ENCODE results near the gene GNAZ.

The GNAZ gene

GRCh38 chr22:23106906-23107367 is 36.6 kb downstream of the GNAZ start:
- no peak for DNase-seq (ENCODE audit: low spot score)

- no peak for DNase-seq (ENCODE audit: low spot score)
Observed at GRCh38 chr22:23107487-23108248, 37.3 kb downstream of the GNAZ start.

GRCh38 chr22:23108249-23109078 is 38.1 kb downstream of the GNAZ start:
- no peak for DNase-seq (ENCODE audit: low spot score)

GRCh38 chr22:23109079-23109347 is 38.7 kb downstream of the GNAZ start:
- DNase-seq (ENCODE audit: low spot score): no peak

- no peak for DNase-seq (ENCODE audit: low spot score)
Observed at GRCh38 chr22:23109441-23109978, 39.2 kb downstream of the GNAZ start.

- DNase-seq (ENCODE audit: low spot score): peak; percentile 70
Observed at GRCh38 chr22:23110190-23110921, 40.0 kb downstream of the GNAZ start.

- DNase-seq (ENCODE audit: low spot score): no peak
Observed at GRCh38 chr22:23110922-23111527, 40.7 kb downstream of the GNAZ start.

GRCh38 chr22:23112472-23113012 is 42.2 kb downstream of the GNAZ start:
- DNase-seq (ENCODE audit: low spot score): no peak

GRCh38 chr22:23113067-23113846 is 42.9 kb downstream of the GNAZ start:
- peak; percentile 84 for DNase-seq (ENCODE audit: low spot score)

GRCh38 chr22:23113847-23114720 is 43.8 kb downstream of the GNAZ start:
- DNase-seq (ENCODE audit: low spot score): peak; percentile 95

GRCh38 chr22:23114721-23115020 is 44.4 kb downstream of the GNAZ start:
- DNase-seq (ENCODE audit: low spot score): no peak

- DNase-seq (ENCODE audit: low spot score): no peak
Observed at GRCh38 chr22:23115369-23115768, 45.0 kb downstream of the GNAZ start.

- no peak for DNase-seq (ENCODE audit: low spot score)
Observed at GRCh38 chr22:23115825-23116494, 45.6 kb downstream of the GNAZ start.

GRCh38 chr22:23116506-23117263 is 46.4 kb downstream of the GNAZ start:
- no peak for DNase-seq (ENCODE audit: low spot score)

GRCh38 chr22:23117275-23117674 is 47.0 kb downstream of the GNAZ start:
- DNase-seq (ENCODE audit: low spot score): no peak

GRCh38 chr22:23117891-23118646 is 47.8 kb downstream of the GNAZ start:
- no peak for DNase-seq (ENCODE audit: low spot score)

GRCh38 chr22:23118647-23119493 is 48.6 kb downstream of the GNAZ start:
- DNase-seq (ENCODE audit: low spot score): no peak
